Keratinocyte (primary cell): ENCODE measurements around the gene SOD1.

Source experiments
- CTCF ChIP-seq, 3 experiments: IDR thresholded peaks in 1 of 3; conservative IDR thresholded peaks in 1 of 3; optimal IDR thresholded peaks in 1 of 3; 2 replicates in 2 of 3; 3 replicates in 1 of 3; pipeline versions ENCODE3 to v1.5.1; 2011; ENCODE audit warnings: low read length in 3 of 3, mild to moderate bottlenecking in 3 of 3, moderate library complexity in 2 of 3, control low read depth in 1 of 3, inconsistent platforms in 1 of 3; ENCODE audit not compliant: insufficient read depth in 2 of 3; ENCODE audit errors: extremely low read depth in 1 of 3
- EZH2 ChIP-seq: IDR thresholded peaks from one replicate; pipeline ENCODE4 v1.6.1; 2012; ENCODE audit warnings: inconsistent platforms, mild to moderate bottlenecking, low read length, moderate library complexity

GRCh38 chr21:31656199-31657095 lies 3.0 kb upstream of the SOD1 start:
- no peak for TF ChIP-seq CTCF (optimal IDR thresholded peaks at IDR 0.05 in 1 of 3, IDR thresholded peaks at IDR 0.05 in 1 of 3, conservative IDR thresholded peaks at IDR 0.05 in 1 of 3; ENCODE audit: extremely low read depth in 1 of 3, insufficient read depth in 2 of 3, low read length in 3 of 3)
- no peak for TF ChIP-seq EZH2
